GM12878 (cell line): ENCODE measurements around the gene OLFML2A.

Source experiments
- ATF7 ChIP-seq: fragments of 450-650 bp; IDR thresholded peaks from 2 replicates; pipeline ENCODE4 v1.6.1; 2016; ENCODE audit warnings: low read depth, mild to moderate bottlenecking
- CBX3 ChIP-seq: fragments of 200-600 bp; sonication (generic); IDR thresholded peaks from 2 replicates; pipeline ENCODE4 v1.6.1; 2016; ENCODE audit warnings: low read depth, borderline replicate concordance
- CTCF ChIP-seq, 3 experiments: IDR thresholded peaks in 2 of 3; conservative IDR thresholded peaks in 1 of 3; 2 replicates each; pipeline ENCODE4 v1.5.1; 2011; ENCODE audit warnings: low read depth in 3 of 3, low read length in 3 of 3, mild to moderate bottlenecking in 3 of 3, control low read depth in 2 of 3, moderate library complexity in 2 of 3, inconsistent platforms in 1 of 3, mixed read lengths in 1 of 3; ENCODE audit not compliant: control insufficient read depth in 2 of 3, insufficient read depth in 1 of 3; ENCODE audit errors: extremely low read depth in 1 of 3
- MEF2A ChIP-seq: IDR thresholded peaks from 2 replicates; pipeline ENCODE4 v1.6.1; 2011; ENCODE audit warnings: low read depth, mild to moderate bottlenecking, low read length, moderate library complexity; ENCODE audit not compliant: insufficient read depth
- SUZ12 ChIP-seq: fragments of 200-600 bp; sonication (generic); IDR thresholded peaks from one replicate; pipeline ENCODE4 v1.6.1; 2018; ENCODE audit warnings: antibody characterized with exemption, mild to moderate bottlenecking; ENCODE audit not compliant: unreplicated experiment
- TF ChIP-seq, protein P1 (sequence below): fragments of 450-650 bp; IDR thresholded peaks from 2 replicates; pipeline ENCODE4 v1.6.1; 2017; ENCODE audit warnings: mild to moderate bottlenecking, moderate library complexity

GRCh38 chr9:124762633-124763032, 14.3 kb upstream of the OLFML2A start:
- TF ChIP-seq SUZ12 (no peak), CTCF (IDR thresholded peaks at IDR 0.05 in 2 of 3, conservative IDR thresholded peaks at IDR 0.05 in 1 of 3; ENCODE audit: control insufficient read depth in 2 of 3, extremely low read depth in 1 of 3, insufficient read depth in 1 of 3, low read depth in 3 of 3, low read length in 3 of 3) (no peak), ATF7 (no peak), MEF2A (no peak), CBX3 (no peak)
- TF ChIP-seq, protein P1, sequence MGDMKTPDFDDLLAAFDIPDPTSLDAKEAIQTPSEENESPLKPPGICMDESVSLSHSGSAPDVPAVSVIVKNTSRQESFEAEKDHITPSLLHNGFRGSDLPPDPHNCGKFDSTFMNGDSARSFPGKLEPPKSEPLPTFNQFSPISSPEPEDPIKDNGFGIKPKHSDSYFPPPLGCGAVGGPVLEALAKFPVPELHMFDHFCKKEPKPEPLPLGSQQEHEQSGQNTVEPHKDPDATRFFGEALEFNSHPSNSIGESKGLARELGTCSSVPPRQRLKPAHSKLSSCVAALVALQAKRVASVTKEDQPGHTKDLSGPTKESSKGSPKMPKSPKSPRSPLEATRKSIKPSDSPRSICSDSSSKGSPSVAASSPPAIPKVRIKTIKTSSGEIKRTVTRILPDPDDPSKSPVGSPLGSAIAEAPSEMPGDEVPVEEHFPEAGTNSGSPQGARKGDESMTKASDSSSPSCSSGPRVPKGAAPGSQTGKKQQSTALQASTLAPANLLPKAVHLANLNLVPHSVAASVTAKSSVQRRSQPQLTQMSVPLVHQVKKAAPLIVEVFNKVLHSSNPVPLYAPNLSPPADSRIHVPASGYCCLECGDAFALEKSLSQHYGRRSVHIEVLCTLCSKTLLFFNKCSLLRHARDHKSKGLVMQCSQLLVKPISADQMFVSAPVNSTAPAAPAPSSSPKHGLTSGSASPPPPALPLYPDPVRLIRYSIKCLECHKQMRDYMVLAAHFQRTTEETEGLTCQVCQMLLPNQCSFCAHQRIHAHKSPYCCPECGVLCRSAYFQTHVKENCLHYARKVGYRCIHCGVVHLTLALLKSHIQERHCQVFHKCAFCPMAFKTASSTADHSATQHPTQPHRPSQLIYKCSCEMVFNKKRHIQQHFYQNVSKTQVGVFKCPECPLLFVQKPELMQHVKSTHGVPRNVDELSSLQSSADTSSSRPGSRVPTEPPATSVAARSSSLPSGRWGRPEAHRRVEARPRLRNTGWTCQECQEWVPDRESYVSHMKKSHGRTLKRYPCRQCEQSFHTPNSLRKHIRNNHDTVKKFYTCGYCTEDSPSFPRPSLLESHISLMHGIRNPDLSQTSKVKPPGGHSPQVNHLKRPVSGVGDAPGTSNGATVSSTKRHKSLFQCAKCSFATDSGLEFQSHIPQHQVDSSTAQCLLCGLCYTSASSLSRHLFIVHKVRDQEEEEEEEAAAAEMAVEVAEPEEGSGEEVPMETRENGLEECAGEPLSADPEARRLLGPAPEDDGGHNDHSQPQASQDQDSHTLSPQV, result no peak
